Activated T-cell treated with anti-CD3 and anti-CD28 coated beads for 4 hours (primary cell): Measurements from ENCODE around the gene LIG1.

Source experiments
- DNase-seq: peaks from one replicate; pipeline ENCODE4 v3.0.0-alpha.2; 2020

Gene LIG1

DNA sequence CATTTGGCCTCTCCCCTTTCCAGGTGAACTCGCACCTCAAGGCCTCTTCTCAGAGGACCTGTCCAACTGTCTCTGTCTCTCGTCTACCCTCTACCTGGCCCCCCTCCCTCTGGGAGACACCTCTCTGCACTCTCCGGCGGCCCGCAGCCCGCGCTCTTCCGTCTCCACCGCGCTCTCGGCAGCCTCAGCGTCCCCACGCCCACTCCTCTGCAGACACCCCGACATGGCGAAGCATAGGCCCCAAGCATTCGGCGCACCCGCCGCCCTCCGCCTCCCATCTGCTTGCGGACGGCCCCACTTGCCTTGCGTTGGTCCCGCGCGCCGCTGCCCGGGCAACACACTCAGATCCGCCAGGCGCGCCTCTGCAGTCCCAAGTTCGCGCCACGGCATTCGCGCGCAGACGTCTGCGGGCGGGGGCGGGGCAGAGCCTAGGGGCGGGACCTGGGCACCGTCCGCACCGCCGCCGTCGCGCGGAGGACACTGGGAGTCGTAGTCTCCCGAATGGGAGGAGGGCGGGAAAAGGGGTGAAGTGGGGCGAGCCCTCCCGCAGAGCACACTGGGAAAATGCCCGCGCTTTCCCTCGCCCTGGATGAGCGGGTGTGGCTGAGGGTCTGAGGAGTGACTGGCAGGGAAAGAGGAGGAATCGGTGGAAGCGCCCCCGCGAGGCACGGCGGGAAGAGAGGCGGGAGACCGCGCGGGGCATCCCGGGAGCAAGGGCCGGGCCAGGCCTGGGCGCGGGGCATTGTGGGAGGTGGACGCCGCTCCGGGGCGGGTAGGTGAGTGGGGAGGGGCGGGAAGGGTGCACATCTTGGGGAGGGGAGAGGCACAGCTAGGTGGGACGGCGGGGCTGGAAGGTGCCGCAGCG lies at the start of gene LIG1, which contains the start of gene ZSWIM9:
TSS of gene LIG1 (minus strand) at position 406 of the 865 bp plus-strand sequence. CDS start 4,778 bp downstream, outside the sequence.
TSS of gene ZSWIM9 (plus strand) at position 742 of the 865 bp plus-strand sequence. CDS start 1,123 bp downstream, outside the sequence.
- peak; percentile 85 for DNase-seq

DNA sequence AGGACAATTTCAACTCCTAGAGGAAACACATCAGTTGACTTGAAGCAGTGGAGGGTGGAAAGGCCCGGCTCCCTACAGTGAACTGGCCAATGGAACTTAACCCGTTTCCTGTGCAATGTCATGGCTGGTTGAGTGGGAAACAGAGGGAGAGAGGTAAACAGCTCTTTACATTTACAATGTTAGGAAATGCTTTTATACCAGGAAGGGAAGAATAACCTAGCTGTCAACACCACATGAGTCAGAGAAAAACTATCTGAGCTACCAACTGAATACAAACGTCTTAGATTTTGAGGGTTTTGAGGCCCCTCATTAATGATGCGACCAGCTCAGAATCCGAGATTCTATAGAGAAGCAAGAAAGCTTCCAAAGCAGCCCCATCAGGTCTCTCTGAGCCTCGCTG lies 48.9 kb upstream of the LIG1 start:
- DNase-seq, result no peak

DNA sequence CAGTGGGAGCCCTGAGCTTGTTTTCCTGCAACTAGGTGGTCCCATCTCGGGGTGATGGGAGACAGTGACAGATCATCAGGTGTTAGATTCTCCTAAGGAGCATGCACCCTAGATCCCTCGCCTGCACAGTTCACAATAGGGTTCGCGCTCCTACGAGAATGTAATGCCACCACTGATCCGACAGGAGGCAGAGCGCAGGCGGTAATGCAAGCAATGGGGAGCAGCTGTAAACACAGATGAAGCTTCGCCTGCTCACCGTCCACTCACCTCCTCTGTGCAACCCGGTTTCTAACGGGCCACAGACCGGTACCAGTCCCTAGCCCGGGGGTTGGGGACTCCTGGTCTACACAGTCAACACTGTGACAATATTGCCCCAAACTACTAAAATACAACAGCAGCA lies 46.8 kb upstream of the LIG1 start:
- no peak for DNase-seq

DNA sequence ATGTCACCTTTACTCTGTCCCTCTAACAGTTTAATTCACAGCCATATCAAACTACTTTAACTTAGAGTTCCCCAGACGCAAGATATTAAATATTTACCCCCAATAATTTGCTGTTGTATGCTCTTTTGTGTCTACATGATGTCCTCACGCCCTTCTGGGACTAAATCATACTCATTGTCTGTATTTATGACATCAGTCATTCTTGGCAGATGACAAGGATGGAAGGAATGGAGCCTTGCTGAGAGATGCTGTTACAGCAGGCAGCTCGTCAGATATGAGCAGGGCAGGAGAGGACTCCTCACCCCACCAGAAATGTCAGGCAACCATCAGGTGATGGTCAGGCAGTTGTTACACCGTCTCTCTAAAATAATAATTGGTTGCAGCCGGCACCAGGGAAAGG lies 43.8 kb upstream of the LIG1 start:
- no peak for DNase-seq

DNA sequence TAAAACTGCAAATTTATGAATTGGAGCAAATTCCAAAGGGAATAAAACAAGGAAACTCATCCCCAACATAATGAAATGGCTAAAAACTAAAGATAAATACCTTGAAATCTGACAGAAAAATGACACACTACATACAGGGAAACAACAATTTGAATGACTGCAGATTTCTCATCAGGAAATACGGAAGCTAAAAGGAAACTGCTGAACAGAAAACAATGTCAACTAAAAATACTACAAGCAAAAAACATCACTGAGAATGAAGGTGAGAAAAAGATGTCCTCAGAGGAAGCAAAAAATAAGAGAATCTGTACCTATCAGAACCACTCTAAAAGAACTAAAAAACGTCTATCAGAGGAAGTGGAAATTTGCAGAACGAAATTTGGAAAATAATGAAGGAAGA lies 39.9 kb upstream of the LIG1 start:
- no peak for DNase-seq

DNA sequence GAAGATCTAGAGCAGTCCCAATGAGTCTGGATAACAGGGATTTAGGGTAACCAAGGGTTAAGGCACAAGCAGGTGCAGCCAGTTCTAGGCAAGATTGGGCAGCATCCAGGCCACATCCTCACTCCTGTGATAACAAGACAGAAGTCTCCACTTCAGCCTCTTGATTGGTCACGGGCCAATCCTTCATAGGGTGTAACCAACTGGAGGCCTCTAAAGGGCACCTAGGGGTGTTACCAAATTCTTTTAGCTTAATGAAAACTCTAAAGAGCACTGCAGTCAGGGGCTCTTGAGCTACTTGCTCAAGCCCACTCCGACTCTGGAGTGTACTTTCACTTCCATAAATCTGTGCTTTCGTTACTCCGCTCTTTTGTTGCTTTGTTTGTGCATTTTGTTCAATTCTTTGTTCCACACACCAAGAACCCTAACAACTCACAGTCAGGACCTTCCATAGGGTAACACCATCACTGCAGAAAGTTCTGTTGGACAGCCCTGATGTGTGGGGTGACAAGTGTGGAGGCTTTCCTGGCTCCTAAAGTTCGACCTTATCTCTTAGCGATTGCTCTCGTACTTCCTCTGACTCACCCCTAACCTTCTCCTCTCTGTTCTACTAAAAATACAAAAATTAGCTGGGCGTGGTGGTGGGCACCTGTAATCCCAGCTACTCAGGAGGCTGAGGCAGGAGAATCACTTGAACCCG lies 36.4 kb upstream of the LIG1 start:
- DNase-seq, result no peak

DNA sequence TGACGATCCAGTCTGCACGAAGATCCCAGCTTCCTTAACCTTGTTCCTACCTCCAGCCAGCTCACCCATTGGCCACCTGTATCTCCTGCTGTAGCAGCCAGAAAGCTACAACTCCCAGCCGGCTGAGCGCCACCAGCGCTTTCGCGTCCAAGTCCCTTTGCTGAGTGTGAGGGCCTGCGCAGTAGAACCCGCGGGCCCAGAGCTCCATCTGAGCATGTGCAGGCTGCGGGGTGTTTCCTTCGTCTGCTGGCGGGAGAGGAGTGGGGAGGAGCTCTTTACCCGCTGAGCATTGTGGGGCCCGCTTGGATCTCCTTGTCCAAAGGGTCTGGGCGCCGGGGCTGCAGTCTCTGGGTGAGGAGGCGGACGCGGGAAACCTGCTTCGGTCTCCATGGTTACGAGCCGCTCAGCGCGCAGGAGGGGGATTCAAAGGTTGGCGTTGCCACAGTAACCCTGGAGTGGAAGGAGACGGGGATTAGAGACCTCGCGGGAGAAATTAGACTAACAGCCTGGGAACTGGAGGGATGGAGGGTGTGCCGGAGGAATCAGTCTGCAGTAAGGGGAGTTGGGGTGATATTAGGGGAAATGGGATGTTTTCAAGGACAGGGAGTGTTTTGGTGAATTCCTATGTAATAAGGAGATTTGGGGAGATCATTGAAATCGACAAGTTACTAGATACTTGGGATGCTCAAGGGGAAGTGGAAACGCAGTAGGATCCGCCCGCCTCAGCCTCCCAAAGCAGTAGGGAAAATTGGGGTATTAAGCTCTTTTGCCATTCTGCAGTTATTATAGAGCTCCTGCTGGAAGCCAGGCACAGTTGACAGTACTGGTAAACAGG lies 33.9 kb upstream of the LIG1 start:
- peak; percentile 80 for DNase-seq

DNA sequence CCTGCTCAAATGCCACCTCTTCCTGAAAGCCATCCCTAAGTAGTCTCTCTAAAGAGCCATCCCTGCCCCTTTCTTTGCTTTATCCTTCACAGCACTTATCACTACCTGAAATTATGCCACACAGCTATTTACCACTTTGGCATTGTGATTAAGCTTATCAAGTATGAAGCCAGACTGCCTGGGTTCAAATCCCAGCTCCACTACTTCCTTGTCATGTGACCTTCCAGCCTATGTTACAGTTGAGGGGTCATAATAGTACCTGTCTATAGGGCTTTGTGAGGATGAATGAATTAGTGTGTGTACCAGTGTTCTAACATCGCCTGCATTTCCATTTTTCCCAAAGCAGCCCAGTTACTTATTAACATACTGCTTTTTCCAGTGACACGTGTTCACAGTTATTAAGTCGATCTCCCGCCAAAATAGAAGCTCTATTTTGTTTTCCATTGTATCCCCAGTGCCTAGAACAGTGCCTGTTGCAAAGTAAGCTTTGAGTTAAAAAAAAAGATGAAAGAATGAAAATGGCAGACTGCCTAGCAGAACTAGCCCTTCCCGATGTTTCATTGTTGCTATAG lies 33.2 kb upstream of the LIG1 start:
- no peak for DNase-seq

DNA sequence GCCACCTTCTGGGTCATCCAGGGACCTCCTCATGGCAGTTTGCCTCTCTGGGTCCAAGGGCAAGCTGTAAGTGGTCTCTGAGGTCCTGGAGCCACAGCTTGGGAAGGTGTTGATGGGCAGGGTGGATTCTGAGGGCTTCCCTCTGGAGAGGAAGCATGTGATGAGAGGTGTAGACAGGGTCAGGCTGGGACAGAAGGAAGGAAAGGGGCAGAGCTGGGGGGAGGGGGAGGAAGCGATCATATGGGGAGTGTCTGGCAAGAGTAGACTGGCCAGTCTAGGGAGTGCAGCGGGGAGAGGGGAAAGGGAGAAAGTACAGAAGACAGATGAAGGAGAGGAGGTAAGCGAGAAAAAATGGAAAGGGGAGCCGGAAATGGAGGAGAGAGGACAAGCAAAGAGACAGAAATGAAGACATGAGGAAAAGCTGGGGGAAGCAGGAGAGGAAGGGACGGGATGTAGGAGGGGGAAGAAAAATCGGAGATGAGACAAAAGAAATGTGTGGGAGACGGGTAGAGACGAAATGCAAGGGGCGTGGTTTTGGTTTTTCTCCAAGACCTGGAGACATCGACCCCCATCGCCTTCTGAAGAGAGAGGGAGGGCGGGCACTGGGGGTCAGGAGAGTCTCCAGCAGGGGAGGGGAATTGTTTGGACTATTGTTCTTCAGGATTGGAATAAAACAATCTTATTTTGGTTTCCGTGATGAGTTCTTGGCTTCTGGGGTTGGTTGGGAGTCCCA lies 27.0 kb upstream of the LIG1 start:
- DNase-seq, result no peak

DNA sequence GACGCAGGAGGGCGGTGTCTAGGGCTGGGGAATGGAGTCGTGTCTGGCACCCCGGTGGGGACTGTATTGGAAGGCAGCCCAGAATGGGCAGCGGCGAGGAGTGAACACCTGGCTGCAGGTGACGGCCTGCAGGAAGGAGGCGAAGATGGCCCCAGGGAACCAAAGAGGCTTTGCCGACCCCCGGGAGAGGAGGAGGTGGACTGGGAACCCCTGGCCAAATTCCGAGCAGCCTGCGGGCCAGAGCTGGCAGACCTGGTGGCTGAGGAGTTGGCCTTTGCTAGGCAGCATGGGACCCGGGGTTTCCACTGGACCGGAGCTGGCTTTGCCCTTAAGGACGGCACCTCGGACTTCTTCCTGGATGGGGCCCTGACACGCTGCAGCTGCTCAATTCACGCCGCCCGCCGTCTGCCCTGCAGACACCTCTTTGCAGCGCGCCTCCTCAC lies 26.2 kb upstream of the LIG1 start:
- DNase-seq, result no peak

DNA sequence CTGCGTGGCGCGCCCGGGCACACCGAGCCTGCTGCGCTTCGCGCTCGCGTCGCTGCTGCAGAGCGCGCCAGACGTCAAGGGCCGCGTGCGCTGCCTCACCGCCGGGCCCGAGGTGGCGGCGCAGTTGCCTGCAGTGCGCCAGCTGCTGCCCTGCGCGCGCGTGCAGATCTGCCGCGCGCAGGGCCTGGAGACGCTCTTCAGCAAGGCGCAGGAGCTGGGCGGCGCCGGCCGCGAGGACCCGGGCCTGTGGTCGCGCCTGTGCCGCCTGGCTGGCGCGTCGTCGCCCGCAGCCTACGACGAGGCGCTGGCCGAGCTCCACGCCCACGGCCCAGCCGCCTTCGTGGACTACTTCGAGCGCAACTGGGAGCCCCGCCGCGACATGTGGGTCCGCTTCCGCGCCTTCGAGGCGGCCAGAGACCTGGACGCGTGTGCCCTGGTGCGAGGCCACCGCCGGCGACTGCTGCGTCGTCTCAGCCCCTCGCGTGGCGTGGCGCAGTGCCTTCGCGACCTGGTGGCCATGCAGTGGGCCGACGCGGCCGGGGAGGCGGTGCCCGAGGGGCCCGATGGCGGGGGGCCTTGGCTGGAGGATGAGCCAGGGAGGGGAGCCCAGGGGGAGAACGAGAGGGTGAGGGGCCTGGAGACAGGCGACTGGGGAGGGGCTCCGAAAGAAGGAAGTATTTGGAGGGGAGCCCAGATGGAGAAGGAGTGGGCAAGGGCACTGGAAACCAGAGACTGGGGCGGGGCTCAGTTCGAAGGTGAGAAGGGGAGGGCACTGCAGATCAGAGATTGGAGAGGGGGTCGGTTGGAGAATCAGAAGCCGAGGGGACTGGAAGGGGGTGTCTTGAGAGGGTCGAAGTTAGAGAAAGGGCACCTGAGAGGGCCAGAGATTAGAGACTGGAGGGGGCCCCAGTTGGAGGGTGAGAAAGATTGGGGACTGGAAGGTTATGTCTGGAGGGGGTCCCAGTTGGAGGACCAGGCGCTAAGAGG lies 25.0 kb upstream of the LIG1 start:
- no peak for DNase-seq

DNA sequence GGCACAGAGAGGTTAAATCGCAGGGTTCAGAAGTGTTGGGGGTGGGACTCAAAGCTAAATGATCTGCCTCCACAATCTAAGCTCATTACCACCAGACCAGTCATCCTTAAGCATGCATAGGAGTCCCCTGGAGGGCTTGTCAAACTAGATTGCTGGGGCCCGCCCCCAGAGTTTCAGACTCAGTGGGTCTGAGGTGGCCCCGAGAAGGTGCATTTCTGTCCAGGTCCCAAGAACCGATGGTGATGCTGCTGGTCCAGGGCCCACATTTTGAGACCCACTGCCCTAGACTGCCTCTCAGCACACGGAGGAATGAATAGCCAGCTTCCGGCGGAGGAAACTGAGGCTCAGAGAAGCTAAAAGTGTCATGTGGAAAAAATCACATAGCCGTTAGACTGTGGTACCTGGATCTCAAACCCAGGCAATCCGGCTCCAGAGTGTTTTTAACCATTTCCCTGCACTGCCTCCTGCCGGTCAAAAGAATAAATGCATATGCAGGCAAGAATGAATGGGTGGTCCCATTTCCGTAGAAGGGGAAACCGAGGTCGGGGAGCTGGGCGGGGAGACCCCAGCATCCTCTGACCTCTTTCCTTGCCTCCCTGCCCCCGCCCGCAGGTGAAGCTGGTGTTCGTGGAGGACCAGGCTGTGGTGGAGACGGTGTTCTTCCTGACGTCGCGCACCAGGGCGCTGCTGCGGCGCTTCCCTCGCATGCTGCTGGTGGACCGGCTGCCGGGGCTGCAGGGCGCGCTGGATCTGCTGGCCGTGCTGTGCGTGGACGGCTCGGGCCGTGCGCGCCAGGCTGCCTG lies 24.1 kb upstream of the LIG1 start:
- no peak for DNase-seq

DNA sequence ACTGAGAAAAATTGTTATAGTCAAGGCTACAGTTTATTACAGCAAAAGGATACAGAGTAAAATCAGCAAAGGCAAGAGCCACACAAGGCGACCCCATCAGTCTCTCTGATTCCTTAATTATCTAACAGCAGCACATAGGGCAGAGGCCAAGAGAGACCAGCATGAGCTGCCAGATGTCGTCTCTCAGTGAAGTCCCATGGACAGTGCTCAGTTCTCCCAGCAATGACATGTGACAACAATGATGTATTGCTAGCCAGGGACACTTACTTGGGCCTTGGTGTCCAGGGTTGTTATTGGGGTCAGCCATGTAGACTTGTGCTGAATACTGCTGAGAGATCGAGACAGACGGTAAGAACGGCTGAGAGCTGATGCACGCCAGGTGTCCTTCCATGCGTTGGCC lies 22.6 kb upstream of the LIG1 start:
- no peak for DNase-seq

DNA sequence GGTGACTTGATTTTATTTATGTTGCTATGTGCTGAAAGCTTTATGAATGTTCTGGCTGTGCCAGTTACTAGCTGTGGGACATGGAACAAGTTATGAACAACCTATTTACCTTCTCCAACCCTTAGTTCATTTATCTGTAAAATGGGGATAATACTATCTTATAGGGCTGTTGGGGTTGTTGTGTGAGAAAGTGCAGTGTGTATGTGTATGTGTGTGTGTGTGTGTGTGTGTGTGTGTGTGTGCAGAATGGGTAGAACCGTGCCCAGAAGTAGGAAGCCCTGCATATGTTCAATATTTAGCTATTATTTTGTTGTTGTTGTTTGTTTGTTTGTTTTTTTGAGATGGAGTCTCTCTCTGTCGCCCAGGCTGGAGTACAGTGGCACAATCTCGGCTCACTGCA lies 20.7 kb upstream of the LIG1 start:
- no peak for DNase-seq

DNA sequence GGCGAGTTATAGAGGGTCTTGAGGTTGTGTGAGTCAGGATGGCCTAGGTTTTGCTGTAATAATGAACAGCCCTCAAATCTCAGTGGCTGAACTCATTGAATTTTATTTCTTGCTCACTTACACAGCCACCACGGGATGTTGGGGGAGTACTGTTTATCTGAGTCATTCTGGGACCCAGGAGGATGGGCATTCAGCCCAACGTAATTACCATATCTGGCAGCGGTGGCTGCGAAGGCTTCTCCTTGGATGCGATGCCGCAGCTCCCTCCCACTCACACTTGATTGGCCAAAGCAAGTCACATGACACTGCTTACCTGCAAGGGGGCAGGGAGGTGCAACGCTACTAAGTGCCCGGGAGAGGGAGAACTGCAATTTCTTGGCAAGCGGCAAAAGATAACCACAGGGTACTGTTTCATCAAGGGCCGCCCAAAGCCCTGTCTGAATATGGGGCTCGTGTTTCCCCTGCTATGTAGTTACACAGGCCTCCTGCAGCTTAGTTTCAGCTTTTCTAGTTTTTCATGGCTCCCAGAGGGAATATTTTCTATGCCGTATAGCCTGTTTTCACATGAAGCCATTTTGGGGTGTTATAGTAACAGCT lies 20.2 kb upstream of the LIG1 start:
- DNase-seq, result peak; percentile 14

DNA sequence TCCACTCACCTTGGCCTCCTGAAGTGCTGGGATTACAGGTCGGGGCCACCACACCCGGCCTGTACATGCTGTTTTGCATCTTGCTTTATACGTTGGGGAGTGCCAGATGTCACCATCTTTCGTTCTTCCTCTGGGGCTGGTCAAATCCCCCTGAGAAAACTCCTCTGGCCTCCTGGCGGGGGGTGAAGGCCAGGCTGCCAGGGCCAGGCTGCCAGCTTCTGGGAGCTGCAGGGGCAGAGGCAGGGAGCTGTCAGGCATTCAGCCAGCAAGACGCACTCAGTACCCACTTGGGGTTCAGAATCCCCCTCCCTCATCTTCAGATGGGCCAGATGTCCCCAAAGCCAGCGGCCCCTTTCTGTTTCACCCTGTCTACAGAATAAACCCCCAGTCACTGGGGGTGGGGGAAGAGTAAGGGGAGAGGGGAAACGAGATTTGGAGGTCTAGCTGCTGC lies 16.4 kb upstream of the LIG1 start:
- no peak for DNase-seq

DNA sequence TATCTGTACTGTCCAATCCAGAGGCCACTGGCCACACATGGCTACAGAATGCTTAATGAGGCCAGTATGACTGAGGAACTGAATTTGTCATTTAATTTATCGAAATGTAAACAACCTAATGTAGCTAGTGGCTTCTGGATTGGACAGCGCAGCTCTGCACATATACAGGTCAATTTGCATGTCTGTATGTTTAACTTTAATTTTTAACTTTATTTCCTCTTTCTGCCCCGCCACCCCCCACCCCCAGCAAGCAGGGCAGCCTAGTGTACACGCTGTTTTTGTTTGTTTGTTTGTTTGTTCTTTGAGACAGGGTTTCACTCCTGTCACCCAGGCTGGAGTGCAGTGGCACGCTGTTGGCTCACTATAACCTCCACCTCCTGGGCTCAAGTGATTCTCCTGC lies 15.9 kb upstream of the LIG1 start:
- DNase-seq, result no peak

DNA sequence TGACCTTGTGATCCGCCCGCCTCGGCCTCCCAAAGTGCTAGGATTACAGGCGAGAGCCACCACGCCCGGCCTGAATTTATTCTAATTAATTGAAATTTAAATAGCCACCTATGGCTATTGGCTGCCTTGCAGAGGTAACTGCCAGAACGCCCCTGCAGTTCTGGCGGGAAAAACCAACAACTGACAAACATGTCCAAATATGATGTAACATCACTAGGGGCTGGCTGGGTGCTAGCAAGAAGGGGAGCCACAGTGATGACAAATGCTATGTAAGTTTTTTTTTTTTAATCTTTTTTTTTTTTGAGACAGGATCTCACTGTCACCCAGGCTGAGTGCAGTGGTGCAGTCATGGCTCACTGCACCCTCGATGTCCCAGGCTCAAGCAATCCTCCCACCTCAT lies 13.2 kb upstream of the LIG1 start:
- no peak for DNase-seq

DNA sequence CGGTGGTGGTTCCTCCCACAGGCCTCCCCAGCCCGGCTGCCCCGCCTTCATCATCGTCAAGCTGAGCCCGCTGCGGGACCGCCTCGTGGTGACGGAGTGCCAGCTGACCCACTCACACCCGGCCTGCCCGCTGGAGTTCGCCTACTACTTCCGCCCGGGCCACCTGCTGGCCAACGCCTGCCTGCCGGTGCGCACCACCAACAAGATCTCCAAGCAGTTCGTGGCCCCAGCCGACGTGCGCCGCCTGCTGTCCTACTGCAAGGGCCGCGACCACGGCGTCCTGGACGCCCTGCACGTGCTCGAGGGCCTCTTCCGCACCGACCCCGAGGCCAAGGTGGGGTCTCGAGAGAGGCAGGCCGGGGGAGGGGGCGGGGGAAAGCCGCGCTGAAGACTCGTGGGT lies 12.3 kb upstream of the LIG1 start:
- DNase-seq, result no peak

DNA sequence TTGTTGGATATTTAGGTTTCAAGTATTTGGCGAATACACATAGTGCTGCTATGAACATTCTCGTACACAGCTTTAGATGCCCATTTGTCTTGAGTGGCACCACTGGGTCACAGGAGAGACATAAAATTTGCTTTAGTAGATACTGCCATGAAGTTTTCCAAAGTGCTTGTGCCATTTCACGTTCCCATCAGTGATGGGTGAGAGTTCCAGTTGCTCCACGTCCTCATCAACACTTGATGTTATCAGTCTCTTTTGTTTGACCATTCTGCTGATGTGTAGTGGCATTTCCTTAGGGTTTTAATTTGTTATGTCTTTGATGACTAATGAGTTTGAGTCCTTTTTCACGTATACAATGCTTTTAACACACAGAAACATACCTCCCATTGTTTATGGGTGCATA lies 11.4 kb upstream of the LIG1 start:
- no peak for DNase-seq
